Measurements from ENCODE around the gene HIGD2B. TPM values are rescaled to one million over a fixed set of nuclear protein-coding genes. Genes with fewer than 3 reads are reported as not detected.
A peak's percentile ranks its signal among the peaks of the same experiment; 100 is the strongest.
"Not testable (repeated sequence)": the region's sequence is repeated elsewhere in the genome, so short reads cannot be mapped to it uniquely, and the experiment has no call there.

HIGD2B gene
- total RNA-seq, 2 experiments from 2014 or later, result not detected

DNA sequence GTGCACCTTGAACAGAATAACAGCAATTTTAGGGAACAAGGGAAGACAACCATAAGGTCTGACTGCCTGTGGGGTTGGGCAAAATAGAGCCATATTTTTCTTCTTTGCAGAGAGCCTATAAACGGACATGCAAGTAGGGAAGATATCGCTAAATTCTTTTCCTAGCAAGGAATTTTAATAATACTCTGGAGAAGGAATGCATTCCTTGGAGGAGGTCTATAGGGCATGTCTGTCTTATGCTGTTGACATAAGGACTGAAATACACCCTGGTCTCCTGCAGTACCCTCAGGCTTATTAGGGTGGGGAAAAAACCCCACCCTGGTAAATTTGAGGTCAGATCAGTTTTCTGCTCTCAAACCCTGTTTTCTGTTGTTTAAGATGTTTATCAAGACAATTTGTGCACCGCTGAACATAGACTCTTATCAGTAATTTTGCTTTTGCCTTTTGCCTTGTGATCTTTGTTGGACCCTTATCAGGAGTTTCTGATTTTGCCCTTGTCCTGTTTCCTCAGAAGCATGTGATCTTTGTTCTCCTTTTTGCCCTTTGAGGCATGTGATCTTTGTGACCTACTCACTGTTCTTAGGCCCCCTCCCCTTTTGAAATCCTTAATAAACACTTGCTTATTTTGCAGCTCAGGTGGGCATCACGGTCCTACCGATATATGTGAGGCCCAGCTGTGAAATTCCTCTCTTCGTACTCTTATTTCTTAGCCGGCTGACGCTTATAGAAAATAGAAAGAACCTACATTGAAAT, 22.7 kb upstream of the HIGD2B start:
- H3K36me3 Mint-ChIP-seq (ENCODE audit: low read depth); H3K9me3 Mint-ChIP-seq; DNase-seq; H3K4me3 Mint-ChIP-seq; H3K4me1 Mint-ChIP-seq; H3K27ac Mint-ChIP-seq; H3K27me3 Mint-ChIP-seq; POLR2A ChIA-PET: not testable (repeated sequence)
- CTCF ChIA-PET, result interaction anchor here (2.5 kb wide), 1 partner anchor 13 kb away, joined by 6 read pairs; no protein-coding TSS in a partner anchor

DNA sequence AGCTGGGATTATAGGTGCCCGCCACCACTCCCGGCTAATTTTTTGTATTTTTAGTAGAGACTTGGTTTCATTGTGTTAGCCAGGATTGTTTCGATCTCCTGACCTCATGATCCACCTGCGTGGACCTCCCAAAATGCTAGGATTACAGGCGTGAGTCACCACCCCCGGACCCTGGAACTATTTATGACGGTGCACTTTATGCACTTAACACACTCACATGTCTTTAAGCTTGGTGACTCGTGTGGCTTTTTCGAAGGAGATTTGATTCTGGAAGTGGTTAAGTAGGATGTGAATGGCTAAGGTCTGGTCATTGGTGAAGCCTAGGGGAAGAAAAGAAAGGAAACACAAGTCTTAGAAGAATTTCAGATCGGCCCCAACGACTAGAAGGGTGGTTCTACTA, 20.3 kb upstream of the HIGD2B start:
- H3K9me3 Mint-ChIP-seq, result no peaks in the 10 kb centered on the region
- no peak overlapping the region for H3K4me3 Mint-ChIP-seq
- POLR2A ChIA-PET, result no interaction called here

DNA sequence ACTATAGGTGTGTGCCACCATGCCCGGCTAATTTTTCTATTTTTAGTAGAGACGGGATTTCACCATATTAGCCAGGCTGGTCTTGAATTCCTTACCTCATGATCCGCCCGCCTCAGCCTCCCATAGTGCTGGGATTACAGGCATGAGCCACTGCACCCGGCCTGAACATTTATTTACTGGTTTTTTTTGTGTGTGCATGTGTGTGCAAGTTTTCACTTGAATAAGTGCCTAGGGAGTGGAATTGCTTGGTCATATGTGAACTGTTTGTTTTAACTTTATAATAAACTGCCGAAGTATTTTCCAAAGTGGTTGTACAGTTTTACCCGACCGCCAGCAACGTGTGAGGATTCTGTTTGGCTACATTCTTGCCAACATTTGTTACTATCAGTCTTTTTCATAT, 14.1 kb upstream of the HIGD2B start:
- DNase-seq, result no peak
- no peaks in the 10 kb centered on the region for H3K27me3 Mint-ChIP-seq
- ChIA-PET POLR2A (no interaction called here), CTCF (no interaction called here)
- no peak overlapping the region for H3K4me3 Mint-ChIP-seq
- no peaks in the 10 kb centered on the region for H3K36me3 Mint-ChIP-seq (ENCODE audit: low read depth)
- peaks cover 3% of the 10 kb centered on the region for H3K4me1 Mint-ChIP-seq
- H3K27ac Mint-ChIP-seq, result no peak overlapping the region
- H3K9me3 Mint-ChIP-seq, result no peaks in the 10 kb centered on the region

More for the DNA sequence above, 20.3 kb upstream of the HIGD2B start:
- DNase-seq, result no peak
- H3K27me3 Mint-ChIP-seq, result no peaks in the 10 kb centered on the region
- no peaks in the 10 kb centered on the region for H3K36me3 Mint-ChIP-seq (ENCODE audit: low read depth)
- CTCF ChIA-PET, result no interaction called here
- no peaks in the 10 kb centered on the region for H3K4me1 Mint-ChIP-seq
- no peak overlapping the region for H3K27ac Mint-ChIP-seq

DNA sequence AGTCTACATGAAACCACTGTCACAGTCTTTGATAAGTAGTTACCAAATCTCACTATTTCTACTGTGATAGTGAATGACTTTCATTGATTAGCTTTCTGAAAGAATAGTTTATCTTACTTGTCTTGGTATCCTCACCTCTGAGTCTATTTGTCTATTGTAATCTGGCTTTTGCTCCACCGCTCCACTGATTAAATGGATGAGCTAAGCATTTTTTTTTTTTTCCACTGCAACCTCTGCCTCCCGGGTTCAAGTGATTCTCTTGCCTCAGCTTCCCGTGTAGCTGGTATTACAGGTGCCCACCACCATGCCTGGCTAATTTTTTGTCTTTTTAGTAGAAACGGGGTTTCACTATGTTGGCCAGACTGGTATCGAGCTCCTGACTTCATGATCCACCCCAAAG, 13.0 kb upstream of the HIGD2B start:
- no peak overlapping the region for H3K27ac Mint-ChIP-seq
- no peaks in the 10 kb centered on the region for H3K36me3 Mint-ChIP-seq (ENCODE audit: low read depth)
- ChIA-PET POLR2A (no interaction called here), CTCF (interaction anchor here (0.6 kb wide), 1 partner anchor 16 kb away, joined by 3 read pairs; no protein-coding TSS in a partner anchor)
- no peaks in the 10 kb centered on the region for H3K27me3 Mint-ChIP-seq
- H3K9me3 Mint-ChIP-seq, result no peaks in the 10 kb centered on the region
- H3K4me3 Mint-ChIP-seq, result no peak overlapping the region
- DNase-seq, result no peak
- H3K4me1 Mint-ChIP-seq, result peaks cover 7% of the 10 kb centered on the region

DNA sequence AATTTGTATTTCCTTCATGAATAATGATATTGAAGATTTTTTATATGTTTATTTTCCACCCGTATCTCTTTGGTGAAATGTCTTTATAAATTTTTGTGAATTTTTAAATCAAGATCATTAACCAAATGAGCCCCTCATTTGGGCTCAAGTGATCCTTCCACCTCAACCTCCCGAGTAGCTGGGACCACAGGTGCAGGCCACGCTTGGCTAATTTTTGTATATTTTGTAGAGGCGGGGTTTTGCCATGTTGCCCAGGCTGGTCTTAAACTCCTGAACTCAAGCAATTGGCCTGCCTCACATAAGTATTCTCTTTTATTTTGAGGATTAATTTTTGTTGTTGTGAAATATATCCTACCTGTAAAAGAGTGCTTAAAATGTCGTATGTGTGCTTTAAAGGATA, 5.0 kb upstream of the HIGD2B start:
- CTCF ChIA-PET, result no interaction called here
- H3K27me3 Mint-ChIP-seq, result no peaks in the 10 kb centered on the region
- H3K36me3 Mint-ChIP-seq (ENCODE audit: low read depth), result peaks cover 4% of the 10 kb centered on the region
- H3K27ac Mint-ChIP-seq, result no peak overlapping the region
- no peak for DNase-seq
- POLR2A ChIA-PET, result no interaction called here
- H3K4me3 Mint-ChIP-seq, result no peak overlapping the region
- peaks cover 16% of the 10 kb centered on the region for H3K4me1 Mint-ChIP-seq
- H3K9me3 Mint-ChIP-seq, result no peaks in the 10 kb centered on the region

DNA sequence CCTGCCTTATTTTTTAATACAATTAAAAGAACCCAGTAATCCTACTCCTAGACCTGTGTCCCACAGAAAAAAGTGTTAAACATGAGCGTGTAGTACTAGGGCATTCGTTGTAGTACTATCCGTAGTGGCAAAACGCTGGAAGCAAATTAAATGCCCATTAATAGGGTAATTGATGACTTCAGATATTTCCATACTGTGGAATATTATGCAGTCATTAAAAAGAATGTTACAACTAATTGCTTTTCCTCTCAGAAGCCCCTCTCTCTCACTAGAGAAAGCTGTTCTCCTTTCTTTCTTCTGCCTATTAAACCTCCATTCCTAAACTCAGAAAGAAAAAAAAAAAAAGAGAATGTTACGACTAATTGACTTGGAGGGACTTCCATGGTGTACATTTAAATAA, 2.7 kb upstream of the HIGD2B start:
- Mint-ChIP-seq H3K9me3 (no peaks in the 10 kb centered on the region), H3K27me3 (no peaks in the 10 kb centered on the region), H3K4me1 (peaks cover 15% of the 10 kb centered on the region), H3K36me3 (ENCODE audit: low read depth) (peaks cover 4% of the 10 kb centered on the region), H3K4me3 (no peak overlapping the region), H3K27ac (no peak overlapping the region)
- POLR2A ChIA-PET, result no interaction called here
- no peak for DNase-seq
- CTCF ChIA-PET, result no interaction called here

DNA sequence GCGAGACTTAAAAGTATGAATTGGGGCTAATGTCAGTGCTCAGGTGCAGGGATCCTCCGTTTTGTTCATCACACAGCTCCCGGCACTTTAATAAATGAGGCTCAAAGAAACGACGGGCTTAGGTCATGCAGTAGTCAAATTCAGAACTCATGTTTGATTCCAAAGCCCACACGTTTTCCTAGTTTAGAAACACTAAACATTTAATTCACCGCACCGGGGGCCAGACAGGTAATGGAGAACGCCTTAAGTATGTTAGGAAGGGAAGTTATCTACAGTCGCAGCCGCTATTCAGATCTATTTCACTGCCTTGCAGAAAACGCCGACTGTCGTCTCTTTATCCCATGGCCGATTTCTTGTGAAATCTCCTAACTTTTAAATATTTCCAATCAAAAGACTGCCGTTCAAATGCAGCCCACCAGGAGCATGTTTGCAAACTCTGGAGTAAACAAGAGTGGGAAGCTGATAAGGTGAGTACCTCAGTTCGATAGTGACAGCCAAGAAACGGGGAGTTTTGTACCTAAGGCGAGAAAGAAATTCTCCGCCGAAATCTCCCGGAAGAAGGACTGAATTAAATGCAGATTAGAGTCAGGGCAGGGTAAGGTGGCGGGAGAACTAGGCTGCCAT, 569 bp downstream of the HIGD2B start:
- Mint-ChIP-seq H3K4me3 (peak overlapping the region; percentile 91), H3K9me3 (no peaks in the 10 kb centered on the region), H3K27me3 (no peaks in the 10 kb centered on the region), H3K36me3 (ENCODE audit: low read depth) (peaks cover 4% of the 10 kb centered on the region), H3K27ac (peak overlapping the region; percentile 97), H3K4me1 (peaks cover 18% of the 10 kb centered on the region)
- ChIA-PET POLR2A (interaction anchor here (0.5 kb wide), 1 partner anchor 1796 kb away, joined by 3 read pairs; no protein-coding TSS in a partner anchor), CTCF (interaction anchor here (0.7 to 1.8 kb wide), 3 partner anchors 10 to 37 kb away, joined by 3 to 8 read pairs (median 4); no protein-coding TSS in a partner anchor)
- DNase-seq, result peak; percentile 8

DNA sequence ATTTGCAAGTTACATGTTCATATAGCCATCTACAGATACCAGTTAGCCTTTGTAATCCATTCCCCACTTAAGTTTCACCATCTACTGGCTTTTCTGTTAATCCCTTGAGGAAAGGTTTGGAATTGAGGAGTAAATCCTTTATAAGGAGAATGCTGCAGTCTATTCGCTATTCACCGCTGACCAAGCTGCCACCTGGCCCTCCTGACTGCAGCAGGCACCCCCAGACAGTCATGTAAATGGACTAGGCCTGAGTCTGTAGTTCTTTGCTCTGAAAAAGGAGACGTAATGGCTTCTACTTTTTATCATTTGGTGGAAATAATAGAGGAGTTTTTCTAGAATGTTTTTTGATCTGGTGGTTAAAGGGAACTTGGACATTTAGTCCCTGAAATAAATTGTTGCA, 3.2 kb downstream of the HIGD2B start:
- Mint-ChIP-seq H3K27me3 (peaks cover 19% of the 10 kb centered on the region), H3K36me3 (ENCODE audit: low read depth) (peaks cover 4% of the 10 kb centered on the region), H3K27ac (no peak overlapping the region), H3K4me1 (peaks cover 18% of the 10 kb centered on the region), H3K4me3 (no peak overlapping the region), H3K9me3 (no peaks in the 10 kb centered on the region)
- ChIA-PET CTCF (interaction anchor here (0.6 to 0.7 kb wide), 3 partner anchors 16 to 474 kb away, joined by 3 to 4 read pairs (median 3); no protein-coding TSS in a partner anchor), POLR2A (no interaction called here)
- DNase-seq, result no peak

DNA sequence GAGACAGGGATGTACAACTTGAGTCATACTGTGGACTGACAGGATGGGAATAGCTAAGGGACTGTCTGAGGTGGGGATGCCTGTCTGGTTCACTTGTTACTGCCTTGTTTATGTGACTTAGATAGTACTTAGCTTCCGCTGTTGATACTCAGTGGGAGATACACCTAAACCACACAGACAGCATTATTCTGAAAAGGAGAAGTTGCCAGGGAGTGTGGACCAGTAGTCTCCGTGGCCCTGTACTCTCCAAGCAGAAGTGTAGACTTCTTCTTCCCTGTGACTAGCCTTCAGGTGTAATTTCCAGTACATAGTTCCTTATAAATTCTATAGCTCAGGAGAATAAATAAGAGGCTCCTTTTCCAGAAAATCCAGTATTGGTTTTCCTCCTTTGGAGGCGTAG, 5.1 kb downstream of the HIGD2B start:
- no peak overlapping the region for H3K27ac Mint-ChIP-seq
- H3K4me3 Mint-ChIP-seq, result no peak overlapping the region
- H3K36me3 Mint-ChIP-seq (ENCODE audit: low read depth), result peaks cover under 1% of the 10 kb centered on the region
- H3K27me3 Mint-ChIP-seq, result peaks cover 29% of the 10 kb centered on the region
- POLR2A ChIA-PET, result no interaction called here
- CTCF ChIA-PET, result interaction anchor here (0.6 to 1.9 kb wide), 4 partner anchors 10 to 88 kb away, joined by 3 to 7 read pairs (median 4); no protein-coding TSS in a partner anchor
- H3K9me3 Mint-ChIP-seq, result no peaks in the 10 kb centered on the region
- peaks cover 8% of the 10 kb centered on the region for H3K4me1 Mint-ChIP-seq
- DNase-seq, result no peak

DNA sequence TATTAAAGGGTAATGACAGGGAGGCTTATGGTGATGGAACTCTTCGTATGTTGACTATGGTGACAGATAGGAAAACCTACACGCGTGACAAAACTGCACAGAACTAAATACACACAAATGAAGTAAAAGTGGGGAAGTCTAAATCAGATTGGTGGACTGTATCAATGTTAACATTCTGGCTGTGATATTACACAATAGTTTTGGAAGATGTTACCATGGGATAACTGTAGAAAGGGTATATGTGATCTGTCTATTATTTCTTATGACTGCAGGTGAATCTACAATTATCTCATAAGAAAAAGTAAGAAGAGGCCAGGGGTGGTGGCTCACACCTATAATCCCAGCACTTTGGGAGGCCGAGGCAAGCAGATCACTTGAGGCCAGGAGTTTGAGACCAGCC, 9.1 kb downstream of the HIGD2B start:
- Mint-ChIP-seq H3K9me3 (no peaks in the 10 kb centered on the region), H3K4me1 (no peaks in the 10 kb centered on the region), H3K4me3 (no peak overlapping the region), H3K27me3 (peaks cover 32% of the 10 kb centered on the region), H3K27ac (no peak overlapping the region), H3K36me3 (ENCODE audit: low read depth) (no peaks in the 10 kb centered on the region)
- ChIA-PET CTCF (no interaction called here), POLR2A (no interaction called here)
- no peak for DNase-seq

DNA sequence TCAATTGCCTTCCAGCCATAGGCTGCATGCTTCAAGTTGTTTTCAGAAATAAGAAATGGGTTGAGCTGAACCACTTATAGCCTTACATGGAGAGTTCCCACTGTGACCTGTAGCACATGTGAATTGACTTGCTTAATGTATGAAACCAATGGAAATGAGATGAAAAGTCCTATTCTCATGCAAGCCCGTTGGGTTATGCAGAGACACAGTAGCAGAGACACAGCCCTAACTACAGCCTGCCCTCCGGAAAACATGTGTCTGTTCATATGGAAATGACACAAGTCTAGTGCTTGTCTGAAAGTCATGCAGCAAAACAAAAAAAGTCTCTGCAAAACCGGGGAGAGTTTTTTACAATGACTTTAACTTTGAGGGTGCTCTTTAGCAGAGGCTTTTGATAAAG, 14.5 kb downstream of the HIGD2B start:
- Mint-ChIP-seq H3K27ac (no peak overlapping the region), H3K9me3 (no peaks in the 10 kb centered on the region), H3K27me3 (peaks cover 10% of the 10 kb centered on the region), H3K4me1 (peaks cover 8% of the 10 kb centered on the region), H3K4me3 (no peak overlapping the region), H3K36me3 (ENCODE audit: low read depth) (no peaks in the 10 kb centered on the region)
- POLR2A ChIA-PET, result no interaction called here
- CTCF ChIA-PET, result interaction anchor here (0.5 to 1.5 kb wide), 9 partner anchors 9 to 543 kb away, joined by 3 to 7 read pairs (median 3); no protein-coding TSS in a partner anchor
- no peak for DNase-seq

DNA sequence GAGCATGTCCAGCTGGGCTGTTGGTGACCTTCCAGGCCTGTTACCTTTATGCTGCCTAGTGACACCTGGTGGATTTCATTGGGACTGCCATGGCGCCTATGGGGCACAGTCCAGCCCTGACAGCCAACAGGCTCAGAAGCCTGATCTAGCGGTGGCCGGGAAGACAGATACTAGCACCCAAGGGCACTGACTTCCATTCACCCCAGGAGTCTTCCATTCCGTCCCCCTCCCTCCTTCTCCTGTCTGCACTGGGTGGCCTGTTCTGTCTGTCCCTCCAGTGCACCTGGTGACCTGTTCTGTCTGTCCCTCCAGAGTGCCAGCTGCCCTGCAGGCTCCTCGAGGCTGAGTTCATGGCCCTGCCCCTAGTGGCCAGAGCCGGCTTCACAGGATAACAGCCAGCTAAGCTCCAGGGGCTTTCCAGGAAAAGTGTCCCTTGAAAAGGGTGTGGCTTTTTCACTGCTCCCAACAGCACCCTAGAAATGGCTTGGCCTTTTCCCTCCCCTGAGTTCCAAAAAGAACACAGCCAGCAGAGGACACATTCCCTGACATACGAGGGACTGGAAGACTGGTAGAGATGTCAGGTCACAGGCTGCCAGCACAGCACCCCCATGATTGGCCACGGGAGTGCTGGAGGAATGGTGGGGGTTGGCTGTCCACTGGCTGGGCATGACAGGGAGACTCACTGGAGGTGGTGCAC, 15.2 kb downstream of the HIGD2B start:
- H3K27ac Mint-ChIP-seq; H3K9me3 Mint-ChIP-seq; POLR2A ChIA-PET; H3K4me1 Mint-ChIP-seq; H3K36me3 Mint-ChIP-seq (ENCODE audit: low read depth); H3K4me3 Mint-ChIP-seq: not testable (repeated sequence)
- H3K27me3 Mint-ChIP-seq, result peaks cover 10% of the 10 kb centered on the region
- CTCF ChIA-PET, result interaction anchor here (0.5 to 1.5 kb wide), 7 partner anchors 10 to 444 kb away, joined by 3 to 7 read pairs (median 3); no protein-coding TSS in a partner anchor
- DNase-seq, result peak; percentile 77

DNA sequence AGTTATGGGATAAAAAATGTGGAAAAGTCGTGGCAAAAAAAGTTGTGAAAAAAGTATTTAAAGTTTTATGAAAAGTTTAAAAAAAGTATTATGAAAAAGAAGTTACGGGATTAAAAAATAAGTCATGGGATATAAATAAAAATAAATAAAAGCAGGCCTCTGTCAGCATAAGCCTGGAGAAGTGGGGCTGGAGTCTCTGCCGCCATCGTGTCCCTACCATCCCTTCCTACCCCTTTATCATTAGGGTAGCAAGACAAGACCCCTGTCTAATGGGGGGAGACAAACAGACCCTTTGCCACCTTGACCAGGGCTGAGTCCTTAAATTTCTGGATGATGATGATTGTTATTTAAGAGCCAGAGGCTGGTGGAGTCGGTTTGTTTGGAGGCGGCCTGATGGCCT, 16.2 kb downstream of the HIGD2B start:
- peaks cover 10% of the 10 kb centered on the region for H3K27me3 Mint-ChIP-seq
- H3K27ac Mint-ChIP-seq; POLR2A ChIA-PET; DNase-seq; H3K36me3 Mint-ChIP-seq (ENCODE audit: low read depth); CTCF ChIA-PET; H3K4me3 Mint-ChIP-seq; H3K4me1 Mint-ChIP-seq; H3K9me3 Mint-ChIP-seq: not testable (repeated sequence)

Data from activated CD4-positive, alpha-beta T cell treated with anti-CD3 and anti-CD28 coated beads, Interleukin-2, amount 10 ng/mL, durations not matched to agents 7 days and 5 days (primary cell).